ENCODE results near the gene NCAPD3. TPM values are rescaled to one million over a fixed set of nuclear protein-coding genes. Genes with fewer than 3 reads are reported as not detected.

NCAPD3 gene
- total RNA-seq, 4 donors from 2014 or later: 8.0 to 22.2 (median 17.5) TPM

GRCh38 chr11:134240592-134240991 lies 16.8 kb upstream of the NCAPD3 start:
- H3K4me1 ChIP-seq: no peaks in the 10 kb centered on the region
- 48 to 49% methylated on average over 5 of the region's 6 CpGs for WGBS, 2 donors
- DNase-seq: no peak
- no peak overlapping the region for H3K27ac ChIP-seq
- intact Hi-C loops (cut with DNase I): no loop called here
- H3K9me3 ChIP-seq: no peaks in the 10 kb centered on the region
- H3K36me3 ChIP-seq: peaks cover 0 to 100% (median 27%) of the 10 kb centered on the region in 3 donors
- no peaks in the 10 kb centered on the region for H3K27me3 ChIP-seq
- TF ChIP-seq CTCF (IDR thresholded peaks at IDR 0.05): no peak
- TF ChIP-seq POLR2A (IDR thresholded peaks at IDR 0.05): no peak
- no peak overlapping the region for H3K4me3 ChIP-seq

GRCh38 chr11:134238956-134239355 lies 15.2 kb upstream of the NCAPD3 start:
- DNase-seq: no peak
- H3K36me3 ChIP-seq: peaks cover 0 to 94% (median 16%) of the 10 kb centered on the region in 3 donors
- intact Hi-C loops (cut with DNase I): no loop called here
- no peak overlapping the region for H3K27ac ChIP-seq
- no peaks in the 10 kb centered on the region for H3K9me3 ChIP-seq
- TF ChIP-seq POLR2A (IDR thresholded peaks at IDR 0.05) (no peak), CTCF (IDR thresholded peaks at IDR 0.05) (no peak)
- no peaks in the 10 kb centered on the region for H3K27me3 ChIP-seq
- WGBS, 2 donors: 83 to 97% methylated on average over 5 of the region's 5 CpGs
- no peaks in the 10 kb centered on the region for H3K4me1 ChIP-seq
- no peak overlapping the region for H3K4me3 ChIP-seq

- H3K36me3 ChIP-seq: peaks cover 0 to 89% (median 12%) of the 10 kb centered on the region in 3 donors
- no peaks in the 10 kb centered on the region for H3K27me3 ChIP-seq
- 83 to 91% methylated on average over 11 of the region's 11 CpGs for WGBS, 2 donors
- no peak for DNase-seq
- no peak overlapping the region for H3K27ac ChIP-seq
- intact Hi-C loops (cut with DNase I): no loop called here
- TF ChIP-seq POLR2A (IDR thresholded peaks at IDR 0.05) (no peak), CTCF (IDR thresholded peaks at IDR 0.05) (no peak)
- no peaks in the 10 kb centered on the region for H3K9me3 ChIP-seq
- H3K4me3 ChIP-seq: no peak overlapping the region
- peaks cover 0 to 3% (median 0%) of the 10 kb centered on the region in 3 donors for H3K4me1 ChIP-seq
These were observed 13.8 kb upstream of the NCAPD3 start for GRCh38 chr11:134237557-134237922.

- peaks cover 0 to 83% (median 12%) of the 10 kb centered on the region in 3 donors for H3K36me3 ChIP-seq
- peaks cover 0 to 7% (median 0%) of the 10 kb centered on the region in 3 donors for H3K4me1 ChIP-seq
- 87 to 91% methylated on average over 7 of the region's 7 CpGs for WGBS, 2 donors
- intact Hi-C loops (cut with DNase I): no loop called here
- no peaks in the 10 kb centered on the region for H3K27me3 ChIP-seq
- DNase-seq: no peak
- no peak overlapping the region for H3K27ac ChIP-seq
- no peak overlapping the region for H3K4me3 ChIP-seq
- TF ChIP-seq POLR2A (IDR thresholded peaks at IDR 0.05) (no peak), CTCF (IDR thresholded peaks at IDR 0.05) (no peak)
- H3K9me3 ChIP-seq: no peaks in the 10 kb centered on the region
These were observed 13.2 kb upstream of the NCAPD3 start for GRCh38 chr11:134236834-134237556.

GRCh38 chr11:134235399-134235798 lies 11.6 kb upstream of the NCAPD3 start:
- no peak for DNase-seq
- WGBS, 2 donors: 90 to 98% methylated on average over 3 of the region's 3 CpGs
- Histone ChIP-seq H3K36me3 (peaks cover 0 to 71% (median 10%) of the 10 kb centered on the region in 3 donors), H3K4me1 (peaks cover 0 to 18% (median 7%) of the 10 kb centered on the region in 3 donors), H3K27me3 (no peaks in the 10 kb centered on the region), H3K4me3 (no peak overlapping the region), H3K9me3 (no peaks in the 10 kb centered on the region), H3K27ac (no peak overlapping the region)
- no peak for TF ChIP-seq POLR2A (IDR thresholded peaks at IDR 0.05)
- no peak for TF ChIP-seq CTCF (IDR thresholded peaks at IDR 0.05)
- intact Hi-C loops (cut with DNase I): no loop called here

Data from esophagus squamous epithelium (tissue), 5 donors.